PFSK-1 (cell line): ENCODE data around the gene DOK5.

ENCODE experiments used
- FOXP2 ChIP-seq: optimal IDR thresholded peaks from 2 replicates; pipeline ENCODE3; 2011; ENCODE audit warnings: borderline replicate concordance, control low read depth, inconsistent platforms; ENCODE audit not compliant: insufficient read depth; ENCODE audit errors: extremely low read length, extremely low read depth
- POLR2AphosphoS5 ChIP-seq: IDR thresholded peaks from 2 replicates; pipeline ENCODE4 v1.6.1; 2012; ENCODE audit warnings: low read depth, mild to moderate bottlenecking, control low read depth, low read length, moderate library complexity
- REST ChIP-seq, 2 experiments: IDR thresholded peaks; 2 replicates each; pipeline versions ENCODE4 v1.6.1 to v1.8.0; 2011 to 2012; ENCODE audit warnings: low read depth in 2 of 2, low read length in 2 of 2, control low read depth in 1 of 2, inconsistent platforms in 1 of 2, mild to moderate bottlenecking in 1 of 2, moderate library complexity in 1 of 2; ENCODE audit not compliant: insufficient read depth in 1 of 2
- SIN3A ChIP-seq: IDR thresholded peaks from 2 replicates; pipeline ENCODE4 v1.6.1; 2012; ENCODE audit warnings: mild to moderate bottlenecking, low read length, moderate library complexity, borderline replicate concordance; ENCODE audit not compliant: insufficient read depth
- TAF1 ChIP-seq: IDR thresholded peaks from 2 replicates; pipeline ENCODE4 v1.6.1; 2012; ENCODE audit warnings: low read length, control low read depth, borderline replicate concordance; ENCODE audit not compliant: insufficient read depth

The DOK5 gene

GRCh38 chr20:54668271-54669039 lies 193.1 kb downstream of the DOK5 start:
- TF ChIP-seq POLR2AphosphoS5: no peak
- no peak for TF ChIP-seq TAF1
- TF ChIP-seq FOXP2: no peak
- TF ChIP-seq SIN3A: no peak
- no peak for TF ChIP-seq REST (IDR thresholded peaks at IDR 0.05; ENCODE audit: insufficient read depth in 1 of 2, low read depth in 2 of 2, low read length in 2 of 2)

- TF ChIP-seq TAF1: no peak
- TF ChIP-seq SIN3A: no peak
- no peak for TF ChIP-seq REST (IDR thresholded peaks at IDR 0.05; ENCODE audit: insufficient read depth in 1 of 2, low read depth in 2 of 2, low read length in 2 of 2)
- no peak for TF ChIP-seq POLR2AphosphoS5
- no peak for TF ChIP-seq FOXP2
Observed at GRCh38 chr20:54669040-54669363, 193.6 kb downstream of the DOK5 start.

- TF ChIP-seq TAF1: no peak
- TF ChIP-seq REST (IDR thresholded peaks at IDR 0.05; ENCODE audit: insufficient read depth in 1 of 2, low read depth in 2 of 2, low read length in 2 of 2): no peak
- no peak for TF ChIP-seq FOXP2
- TF ChIP-seq POLR2AphosphoS5: no peak
- no peak for TF ChIP-seq SIN3A
Observed at GRCh38 chr20:54678253-54678652, 202.9 kb downstream of the DOK5 start.

- TF ChIP-seq POLR2AphosphoS5 (no peak), SIN3A (no peak), FOXP2 (no peak), TAF1 (no peak), REST (IDR thresholded peaks at IDR 0.05; ENCODE audit: insufficient read depth in 1 of 2, low read depth in 2 of 2, low read length in 2 of 2) (no peak)
Observed at GRCh38 chr20:54680439-54680838, 205.0 kb downstream of the DOK5 start.
